ENCODE results near the gene BCL11B.

GRCh38 chr14:99181804-99182520, 90.0 kb downstream of the BCL11B start:
- TF ChIP-seq POLR2A (IDR thresholded peaks at IDR 0.05; ENCODE audit: low read length) = no peak
- TF ChIP-seq GATA1 (IDR thresholded peaks at IDR 0.05; ENCODE audit: low read depth, low read length) = no peak

All from erythroblast (primary cell).